Retinal pigment epithelial cell (primary cell): ENCODE results near the gene BAK1.

Experiments used
- DNase-seq: peaks from one replicate; pipeline ENCODE4 v3.0.0-alpha.2; 2010; ENCODE audit warnings: low read depth
- H3K4me3 ChIP-seq: 2 replicates; pipeline ENCODE4 v1.5.1; 2011; ENCODE audit warnings: mild to moderate bottlenecking, low read length, control low read depth, moderate library complexity
- TF ChIP-seq, protein P1 (sequence below): conservative IDR thresholded peaks from 2 replicates; pipeline ENCODE4 v1.5.1; 2011; ENCODE audit warnings: low read depth, low read length, control low read depth, inconsistent platforms

BAK1 gene

DNA sequence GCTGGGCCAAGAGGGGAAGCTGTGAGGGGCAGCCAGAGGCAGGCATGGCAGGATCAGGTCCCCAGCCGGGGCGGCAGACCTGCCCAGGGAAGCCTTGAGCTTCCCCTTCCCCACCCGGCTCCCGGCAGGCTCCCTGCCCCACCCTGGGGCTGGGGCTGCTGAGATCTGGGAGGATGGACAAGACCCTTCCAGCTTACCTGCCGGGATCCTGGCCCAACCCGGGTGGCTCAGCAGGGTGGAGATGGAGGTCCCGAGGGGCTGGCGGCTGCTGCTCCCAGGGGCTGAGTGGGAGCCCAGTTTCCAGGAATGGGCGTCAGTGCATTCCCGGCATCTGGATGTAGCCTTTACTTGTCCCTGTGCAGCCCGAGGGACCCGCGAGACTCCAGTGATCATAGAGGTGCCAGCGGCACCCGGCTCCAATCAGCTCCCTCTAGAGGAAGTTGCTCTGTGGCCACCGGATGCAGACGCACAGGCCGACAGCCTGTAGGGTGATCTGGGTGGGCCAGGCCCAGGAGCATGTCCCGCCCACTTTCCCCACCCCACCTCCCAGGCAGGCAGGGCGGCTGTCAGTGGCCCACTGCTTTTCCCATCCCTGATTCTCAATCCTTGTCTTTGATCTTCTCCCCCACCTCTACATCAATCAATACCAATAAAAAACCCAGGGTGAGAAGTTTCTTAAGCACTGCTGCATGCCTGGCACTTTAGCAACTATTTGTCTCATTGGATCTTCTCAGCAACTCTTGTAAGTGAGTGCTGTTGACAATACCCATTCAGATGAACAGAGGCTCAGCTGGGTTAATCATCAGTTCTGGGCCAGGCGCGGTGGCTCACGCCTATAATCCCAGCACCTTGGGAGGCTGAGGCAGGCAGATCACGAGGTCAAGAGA, at the start of gene BAK1:
Gene BAK1, minus strand, starts transcription at position 449 of the 887 bp plus-strand sequence. CDS start 2,672 bp downstream, outside the sequence.
- DNase-seq, result peak; percentile 72
- peak within 1 kb of the TSS; percentile 90 for H3K4me3 ChIP-seq
- TF ChIP-seq, protein P1, sequence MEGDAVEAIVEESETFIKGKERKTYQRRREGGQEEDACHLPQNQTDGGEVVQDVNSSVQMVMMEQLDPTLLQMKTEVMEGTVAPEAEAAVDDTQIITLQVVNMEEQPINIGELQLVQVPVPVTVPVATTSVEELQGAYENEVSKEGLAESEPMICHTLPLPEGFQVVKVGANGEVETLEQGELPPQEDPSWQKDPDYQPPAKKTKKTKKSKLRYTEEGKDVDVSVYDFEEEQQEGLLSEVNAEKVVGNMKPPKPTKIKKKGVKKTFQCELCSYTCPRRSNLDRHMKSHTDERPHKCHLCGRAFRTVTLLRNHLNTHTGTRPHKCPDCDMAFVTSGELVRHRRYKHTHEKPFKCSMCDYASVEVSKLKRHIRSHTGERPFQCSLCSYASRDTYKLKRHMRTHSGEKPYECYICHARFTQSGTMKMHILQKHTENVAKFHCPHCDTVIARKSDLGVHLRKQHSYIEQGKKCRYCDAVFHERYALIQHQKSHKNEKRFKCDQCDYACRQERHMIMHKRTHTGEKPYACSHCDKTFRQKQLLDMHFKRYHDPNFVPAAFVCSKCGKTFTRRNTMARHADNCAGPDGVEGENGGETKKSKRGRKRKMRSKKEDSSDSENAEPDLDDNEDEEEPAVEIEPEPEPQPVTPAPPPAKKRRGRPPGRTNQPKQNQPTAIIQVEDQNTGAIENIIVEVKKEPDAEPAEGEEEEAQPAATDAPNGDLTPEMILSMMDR, result peak; percentile 57

- no peak overlapping the region for H3K4me3 ChIP-seq
Observed at GRCh38 chr6:33628401-33628964, 48.4 kb upstream of the BAK1 start.

GRCh38 chr6:33627876-33628275, 47.8 kb upstream of the BAK1 start:
- DNase-seq, result no peak
- TF ChIP-seq, protein P1, result no peak
- H3K4me3 ChIP-seq, result no peak overlapping the region

More at GRCh38 chr6:33628401-33628964, 48.4 kb upstream of the BAK1 start:
- DNase-seq, result no peak
- TF ChIP-seq, protein P1, result no peak

GRCh38 chr6:33624856-33625255, 44.8 kb upstream of the BAK1 start:
- H3K4me3 ChIP-seq, result no peak overlapping the region
- no peak for DNase-seq
- TF ChIP-seq, protein P1, result no peak

DNA sequence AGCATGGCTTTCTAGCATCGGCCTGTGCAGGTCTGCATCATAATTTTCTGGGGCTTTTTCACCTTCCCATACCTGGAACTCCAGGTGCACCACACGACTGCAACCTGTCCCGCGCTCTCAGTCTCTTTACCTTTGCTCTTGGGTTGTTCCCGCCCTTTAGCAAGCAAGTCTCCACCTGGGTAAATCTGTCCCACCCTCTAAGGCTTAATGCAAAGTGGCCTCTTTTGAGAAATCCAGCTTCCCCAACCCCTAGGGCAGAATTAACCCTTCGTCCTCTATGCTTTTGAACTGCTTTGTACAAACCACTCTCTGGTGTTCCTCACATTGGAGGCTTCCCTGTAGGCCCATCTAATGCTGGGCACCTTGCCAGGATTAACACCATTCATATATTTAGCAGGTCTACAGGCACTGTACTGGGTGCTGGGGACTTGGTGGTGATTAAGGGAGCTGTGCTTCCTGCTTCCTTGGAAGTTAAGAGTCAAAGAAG, 43.9 kb upstream of the BAK1 start:
- H3K4me3 ChIP-seq, result no peak overlapping the region
- DNase-seq, result no peak
- TF ChIP-seq, protein P1, result no peak

- H3K4me3 ChIP-seq, result peak overlapping the region; percentile 67
- no peak for DNase-seq
- TF ChIP-seq, protein P1, result no peak
Observed at GRCh38 chr6:33622456-33623431, 42.7 kb upstream of the BAK1 start.
